Stimulated activated CD8-positive, alpha-beta memory T cell treated with anti-CD3 and anti-CD28 coated beads, Interleukin-7, amount 100 ng/mL, for 1 hour (primary cell): ENCODE data around the gene B3GALT4.
"Not testable (repeated sequence)": the region's sequence is repeated elsewhere in the genome, so short reads cannot be mapped to it uniquely, and the experiment has no call there.

Experiments
- DNase-seq, 2 donors: peaks; one replicate each; pipeline ENCODE4 v3.0.0-alpha.2; 2020; ENCODE audit warnings: low read depth in 2 of 2

Gene B3GALT4

DNA sequence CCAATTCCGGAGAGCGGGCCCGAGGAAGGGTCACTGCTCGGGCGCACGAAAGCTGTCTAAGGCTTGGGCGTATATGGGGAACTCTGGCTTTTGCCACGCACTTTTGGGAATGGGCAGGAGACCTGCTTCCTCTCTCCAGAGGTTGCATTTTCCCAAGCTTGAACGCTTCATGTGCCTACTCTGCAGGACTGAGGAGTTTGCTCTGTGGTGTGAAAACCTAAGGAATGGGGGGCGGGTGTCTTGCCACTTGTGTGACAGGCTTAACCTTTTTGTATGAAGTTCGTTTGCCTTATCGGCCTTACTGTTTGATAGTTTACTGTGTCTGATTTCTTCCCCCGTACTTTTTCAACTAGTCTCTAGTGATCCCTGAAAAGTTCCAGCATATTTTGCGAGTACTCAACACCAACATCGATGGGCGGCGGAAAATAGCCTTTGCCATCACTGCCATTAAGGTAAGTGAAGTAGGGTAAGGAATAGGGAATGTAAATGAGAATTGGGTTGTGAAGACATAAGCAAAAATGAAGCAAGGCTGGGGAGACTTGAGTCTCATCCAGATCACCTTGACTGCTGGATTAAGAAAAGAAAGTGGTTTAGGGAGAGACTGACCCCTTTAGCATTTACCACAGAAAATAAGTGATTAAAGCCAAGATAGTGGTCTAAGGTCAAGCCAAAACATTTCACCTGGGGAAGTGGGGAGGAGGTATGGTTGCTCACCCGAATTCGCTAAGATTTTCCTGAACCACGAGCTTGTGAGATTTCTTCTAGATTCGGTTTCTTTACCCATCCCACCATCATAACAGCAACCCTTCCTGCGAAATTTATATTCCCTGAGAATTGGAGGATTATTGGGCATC, 4.4 kb upstream of the B3GALT4 start:
- DNase-seq = no peak

DNA sequence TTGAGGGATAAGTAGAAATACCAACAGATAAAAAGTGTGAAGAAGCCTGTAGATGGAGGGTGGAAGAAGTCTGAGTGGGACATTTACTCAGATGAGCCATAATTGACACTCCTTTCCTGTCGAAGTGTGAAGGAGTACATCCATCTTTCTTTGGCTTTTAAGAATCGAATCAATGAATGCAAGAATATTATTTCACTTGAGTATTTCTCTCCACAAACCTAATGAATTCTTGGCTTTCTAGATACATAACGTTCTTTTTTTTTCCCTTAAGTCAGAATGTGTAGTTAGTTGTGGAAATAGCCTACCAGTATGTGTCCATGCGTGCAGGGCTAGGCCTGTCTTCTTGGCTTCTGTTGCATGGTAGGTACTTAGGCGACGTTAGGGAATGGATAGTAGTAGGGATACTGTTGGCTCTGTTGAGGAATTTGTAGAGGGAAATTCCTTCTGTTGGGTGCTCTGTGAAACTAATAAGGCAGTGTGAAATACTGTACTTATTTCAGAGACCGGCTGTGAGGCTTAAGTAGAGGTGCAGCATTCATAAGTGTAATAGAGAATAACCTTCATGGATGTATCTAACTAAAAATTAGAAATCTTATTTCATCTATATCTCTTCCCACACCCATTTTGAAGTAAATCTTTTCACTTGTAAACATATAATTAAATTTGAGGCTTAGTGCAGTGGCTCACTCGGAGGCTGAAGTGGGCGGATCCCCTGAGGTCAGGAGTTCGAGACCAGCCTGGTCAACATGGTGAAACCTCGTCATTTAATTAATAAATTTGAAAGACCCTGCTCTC, 3.6 kb upstream of the B3GALT4 start:
- DNase-seq = no peak

DNA sequence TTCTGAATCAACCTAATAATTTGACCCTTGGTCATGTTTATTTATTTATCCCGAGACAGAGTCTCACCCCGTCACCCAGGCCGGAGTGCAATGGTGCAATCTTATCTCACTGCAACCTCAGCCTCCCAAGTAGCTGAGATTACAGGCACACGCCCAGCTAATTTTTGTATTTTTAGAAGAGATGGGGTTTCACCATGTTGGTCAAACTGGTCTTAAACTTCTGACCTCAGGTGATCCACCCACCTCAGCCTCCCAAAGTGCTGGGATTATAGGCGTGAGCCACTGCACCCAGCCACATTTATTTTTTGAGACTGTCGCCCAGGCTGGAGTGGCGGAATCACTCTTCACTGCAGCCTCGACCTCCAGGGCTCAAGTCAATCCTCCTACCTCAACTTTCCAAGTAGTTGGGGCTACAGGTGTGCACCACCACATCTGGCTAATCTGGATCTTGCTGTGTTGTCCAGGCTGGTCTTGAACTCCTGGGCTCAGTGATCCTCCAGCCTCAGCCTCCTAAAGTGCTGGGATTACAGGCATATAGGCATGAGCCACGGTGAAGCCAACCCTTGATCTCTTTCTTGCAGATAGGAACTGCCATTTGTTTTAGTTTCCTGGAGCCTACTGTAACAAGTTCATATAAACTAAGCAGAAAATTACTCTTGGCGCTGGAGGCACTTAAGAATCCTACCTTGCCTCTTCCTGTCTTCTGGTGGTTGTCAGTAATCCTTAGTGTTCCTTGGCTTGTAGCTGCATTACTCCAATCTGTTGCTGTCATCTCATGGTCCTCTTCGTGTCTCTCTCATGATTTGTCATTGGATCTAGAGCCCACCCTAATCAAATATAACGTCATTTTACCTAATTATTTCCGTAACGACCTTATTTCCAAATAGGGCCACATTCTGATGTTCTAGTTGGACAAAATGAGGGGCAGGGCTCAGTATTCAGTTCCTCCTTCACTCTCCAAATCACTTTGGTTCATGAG, 2.7 kb upstream of the B3GALT4 start:
- DNase-seq = no peak

DNA sequence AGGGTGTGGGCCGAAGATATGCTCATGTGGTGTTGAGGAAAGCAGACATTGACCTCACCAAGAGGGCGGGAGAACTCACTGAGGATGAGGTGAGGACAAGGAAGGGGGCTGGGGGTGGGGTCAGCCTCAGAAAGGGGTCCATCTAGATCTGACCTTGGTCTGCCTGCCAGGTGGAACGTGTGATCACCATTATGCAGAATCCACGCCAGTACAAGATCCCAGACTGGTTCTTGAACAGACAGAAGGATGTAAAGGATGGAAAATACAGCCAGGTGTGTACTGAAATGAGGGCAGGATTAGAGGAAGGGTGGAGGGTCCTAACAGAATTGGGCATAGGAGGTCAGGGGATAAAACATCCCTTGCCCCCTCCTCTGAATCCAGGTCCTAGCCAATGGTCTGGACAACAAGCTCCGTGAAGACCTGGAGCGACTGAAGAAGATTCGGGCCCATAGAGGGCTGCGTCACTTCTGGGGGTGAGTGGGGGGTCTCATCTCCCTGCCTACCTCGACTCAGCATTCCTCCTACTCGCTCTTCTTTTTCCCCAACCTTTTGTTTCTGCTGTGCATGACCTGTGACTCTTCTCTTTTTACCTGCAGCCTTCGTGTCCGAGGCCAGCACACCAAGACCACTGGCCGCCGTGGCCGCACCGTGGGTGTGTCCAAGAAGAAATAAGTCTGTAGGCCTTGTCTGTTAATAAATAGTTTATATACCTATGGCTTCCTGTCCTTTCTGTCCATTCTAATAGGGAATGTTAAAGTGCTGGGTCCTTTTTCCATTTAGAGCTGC, 935 bp upstream of the B3GALT4 start:
- not testable (repeated sequence) for DNase-seq

DNA sequence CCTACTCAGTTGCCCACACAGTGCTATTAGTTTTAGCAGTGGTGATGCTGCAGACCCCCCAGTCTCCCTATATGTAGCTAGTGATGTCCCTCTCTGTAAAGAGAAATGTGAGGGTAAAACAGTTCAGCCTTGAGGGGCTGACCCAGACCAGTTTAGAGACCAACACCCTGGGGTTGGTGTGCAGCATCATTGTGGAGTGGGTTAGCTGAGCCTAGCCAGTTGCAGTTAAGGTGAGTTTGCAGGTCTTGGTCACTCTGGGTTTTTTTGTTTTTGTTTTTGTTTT, 401 bp upstream of the B3GALT4 start:
- DNase-seq = no peak

DNA sequence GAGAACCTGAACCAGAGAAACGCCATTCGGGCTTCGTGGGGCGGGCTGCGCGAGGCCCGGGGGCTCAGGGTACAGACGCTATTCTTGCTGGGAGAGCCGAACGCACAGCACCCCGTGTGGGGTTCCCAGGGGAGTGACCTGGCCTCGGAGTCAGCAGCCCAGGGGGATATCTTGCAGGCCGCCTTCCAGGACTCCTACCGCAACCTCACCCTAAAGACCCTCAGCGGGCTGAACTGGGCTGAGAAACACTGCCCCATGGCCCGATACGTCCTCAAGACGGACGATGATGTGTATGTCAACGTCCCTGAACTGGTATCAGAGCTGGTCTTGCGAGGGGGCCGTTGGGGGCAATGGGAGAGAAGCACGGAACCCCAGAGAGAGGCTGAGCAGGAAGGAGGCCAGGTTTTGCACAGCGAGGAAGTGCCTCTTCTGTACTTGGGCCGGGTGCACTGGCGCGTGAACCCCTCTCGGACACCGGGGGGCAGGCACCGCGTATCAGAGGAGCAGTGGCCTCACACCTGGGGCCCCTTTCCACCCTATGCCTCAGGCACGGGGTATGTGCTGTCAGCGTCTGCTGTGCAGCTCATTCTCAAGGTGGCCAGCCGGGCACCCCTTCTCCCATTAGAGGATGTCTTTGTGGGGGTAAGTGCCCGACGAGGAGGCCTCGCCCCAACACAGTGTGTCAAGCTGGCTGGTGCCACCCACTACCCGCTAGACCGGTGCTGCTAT, 904 bp downstream of the B3GALT4 start:
- DNase-seq = no peak

DNA sequence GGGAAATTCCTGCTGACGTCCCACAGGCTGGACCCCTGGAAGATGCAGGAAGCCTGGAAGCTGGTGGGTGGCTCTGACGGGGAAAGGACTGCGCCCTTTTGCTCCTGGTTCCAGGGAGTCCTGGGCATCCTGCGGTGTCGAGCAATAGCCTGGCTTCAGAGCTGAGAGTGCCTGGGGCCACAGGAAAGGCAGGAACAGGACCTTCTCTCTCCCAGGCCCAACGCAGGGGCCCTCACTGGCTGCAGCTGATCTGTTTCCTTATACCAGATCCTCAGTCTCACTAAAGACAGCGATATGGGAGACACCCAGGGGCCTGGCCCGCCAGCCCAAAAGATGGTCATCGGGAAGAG, 1.4 kb downstream of the B3GALT4 start:
- no peak for DNase-seq

DNA sequence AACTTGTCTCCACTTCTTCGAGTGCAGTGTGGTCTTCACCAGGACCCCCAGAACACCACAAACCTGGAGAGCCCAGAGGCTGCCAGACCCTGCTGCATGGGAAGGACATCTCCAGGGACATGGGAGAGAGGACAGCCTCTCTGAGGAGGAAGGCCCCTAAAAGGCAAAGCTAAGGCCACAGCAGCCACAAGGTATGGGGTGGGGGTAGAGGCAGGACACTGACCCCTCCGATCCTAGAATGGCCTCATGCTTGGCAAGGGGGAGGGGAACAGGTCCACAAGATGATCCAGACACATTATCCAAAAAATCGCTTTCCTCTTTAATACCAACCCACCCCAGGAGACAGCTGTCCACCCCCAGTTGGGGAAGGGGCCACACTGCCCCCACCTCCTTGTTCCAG, 1.9 kb downstream of the B3GALT4 start:
- DNase-seq = no peak

DNA sequence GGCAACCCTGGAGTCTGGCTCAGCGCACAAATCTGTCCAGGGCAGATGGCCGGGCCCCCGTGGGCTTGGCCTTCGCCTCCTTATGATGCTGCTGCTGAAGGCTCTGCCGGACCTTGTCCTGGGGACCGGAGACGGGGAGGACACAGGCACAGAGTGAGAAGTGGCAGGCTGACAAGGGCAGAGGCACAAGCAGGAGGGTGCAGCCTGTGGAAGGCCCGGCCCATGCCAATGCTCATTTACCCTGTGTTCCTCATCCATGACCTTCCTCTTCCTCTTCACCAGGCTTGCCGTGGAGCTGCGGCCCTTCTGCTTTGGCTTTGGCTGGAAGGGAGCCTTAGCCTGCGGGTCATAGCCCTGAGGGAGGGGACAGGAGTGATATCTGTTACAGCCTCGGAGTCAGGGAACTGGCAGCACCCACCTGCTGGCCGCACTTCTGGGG, 2.4 kb downstream of the B3GALT4 start:
- DNase-seq = no peak

DNA sequence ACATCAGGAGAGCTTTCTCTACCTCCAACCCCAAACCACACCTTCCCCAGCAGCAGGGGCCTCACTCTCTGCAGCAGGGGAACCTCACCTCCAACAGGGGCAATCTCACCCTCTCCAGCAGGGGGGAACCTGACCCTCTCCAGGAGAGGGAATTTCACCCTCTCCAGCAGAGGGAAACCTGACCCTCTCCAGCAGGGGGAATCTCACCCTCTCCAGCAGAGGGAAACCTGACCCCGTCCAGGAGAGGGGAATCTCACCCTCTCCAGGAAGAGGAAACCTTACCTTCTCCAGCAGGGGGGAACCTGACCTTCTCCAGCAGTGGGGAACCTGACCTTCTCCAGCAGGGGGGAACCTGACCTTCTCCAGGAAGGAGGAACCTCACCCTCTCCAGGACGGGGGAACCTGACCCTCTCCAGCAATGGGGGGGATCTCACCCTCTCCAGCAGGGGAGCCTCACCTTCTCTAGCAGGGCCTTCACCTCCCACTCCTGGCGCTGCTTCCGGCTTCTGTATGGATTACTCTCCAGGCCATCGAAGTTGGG, 3.1 kb downstream of the B3GALT4 start:
- no peak for DNase-seq

DNA sequence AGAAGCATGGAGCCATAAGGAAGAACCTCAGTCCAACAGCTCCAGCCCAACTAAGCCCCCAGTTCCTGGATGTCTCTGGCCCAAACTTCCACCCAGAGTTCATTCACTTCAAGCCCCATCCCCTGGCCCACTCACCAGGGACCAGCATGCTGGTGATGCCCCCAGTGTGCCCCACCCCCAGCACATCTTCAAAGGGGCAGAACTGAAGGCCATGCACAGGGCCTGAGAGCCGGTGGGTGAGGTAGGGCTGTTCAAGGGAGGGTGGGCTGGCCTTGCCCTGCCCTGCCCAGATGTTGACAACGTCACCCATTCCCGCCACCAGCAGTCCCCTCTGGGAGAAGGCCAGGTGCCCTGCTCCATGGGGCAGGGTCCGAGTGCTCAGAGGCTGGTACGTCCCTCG, 3.6 kb downstream of the B3GALT4 start:
- no peak for DNase-seq

DNA sequence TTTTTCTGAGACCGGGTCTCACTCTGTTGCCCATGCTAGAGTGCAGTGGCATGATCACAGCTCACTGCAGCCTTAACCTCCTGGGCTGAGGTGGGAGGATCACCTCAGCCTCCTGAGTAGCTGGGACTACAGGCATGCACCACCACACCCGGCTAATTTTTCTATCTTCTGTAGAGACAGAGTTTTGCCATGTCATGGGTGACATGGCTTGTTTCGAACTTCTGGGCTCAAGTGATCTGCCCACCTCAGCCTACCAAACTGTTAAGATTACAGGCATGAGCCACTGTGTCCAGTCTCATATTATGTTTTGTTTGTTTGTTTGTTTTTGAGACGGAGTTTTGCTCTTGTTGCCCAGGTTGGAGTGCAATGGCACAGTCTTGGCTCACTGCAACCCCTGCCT, 8.3 kb downstream of the B3GALT4 start:
- not testable (repeated sequence) for DNase-seq

DNA sequence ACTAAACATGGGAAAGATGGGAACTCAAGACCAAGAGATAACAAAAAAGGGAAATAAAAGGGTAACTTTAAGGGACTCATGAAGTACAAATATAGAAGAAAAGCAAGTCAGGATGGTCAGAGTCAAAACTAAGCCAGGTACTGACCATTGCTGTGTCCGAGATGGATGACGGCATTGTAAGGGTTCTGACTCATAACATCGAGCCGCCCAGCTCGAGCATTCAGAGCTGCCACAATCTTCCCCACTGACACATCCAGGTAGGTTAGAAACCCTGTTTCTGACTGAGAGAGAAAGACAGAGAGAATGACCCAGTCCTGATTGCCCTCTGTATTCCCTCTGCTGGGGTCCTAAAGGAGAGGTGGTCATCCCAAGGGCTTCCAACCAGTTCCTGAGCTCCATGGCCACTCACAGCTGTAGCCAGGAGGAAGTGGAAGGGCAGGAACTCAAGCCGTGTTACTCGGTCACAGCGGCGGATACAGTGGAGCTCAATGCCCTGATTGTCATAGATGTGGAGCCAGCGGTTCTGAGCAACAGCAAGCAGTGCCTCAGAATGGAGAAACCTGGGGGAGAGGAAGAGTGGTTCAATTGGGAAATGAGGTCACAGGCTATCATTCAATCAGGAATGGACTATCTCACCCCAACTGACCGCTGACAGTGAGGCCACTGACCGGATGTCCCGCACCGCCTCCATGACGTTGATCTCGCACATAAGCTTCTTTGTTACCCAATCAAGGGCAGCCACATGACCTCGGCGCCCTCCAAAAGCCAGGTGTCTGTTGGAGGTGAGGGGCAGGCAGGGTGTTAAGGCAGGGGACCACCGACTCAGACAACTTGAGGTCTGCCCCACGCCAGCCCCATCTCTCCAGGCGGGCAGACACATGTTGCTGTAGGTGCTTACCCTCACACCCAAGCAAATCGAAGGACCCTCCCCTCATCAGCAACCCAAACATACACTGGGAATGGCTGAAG, 10.3 kb downstream of the B3GALT4 start:
- DNase-seq = no peak

DNA sequence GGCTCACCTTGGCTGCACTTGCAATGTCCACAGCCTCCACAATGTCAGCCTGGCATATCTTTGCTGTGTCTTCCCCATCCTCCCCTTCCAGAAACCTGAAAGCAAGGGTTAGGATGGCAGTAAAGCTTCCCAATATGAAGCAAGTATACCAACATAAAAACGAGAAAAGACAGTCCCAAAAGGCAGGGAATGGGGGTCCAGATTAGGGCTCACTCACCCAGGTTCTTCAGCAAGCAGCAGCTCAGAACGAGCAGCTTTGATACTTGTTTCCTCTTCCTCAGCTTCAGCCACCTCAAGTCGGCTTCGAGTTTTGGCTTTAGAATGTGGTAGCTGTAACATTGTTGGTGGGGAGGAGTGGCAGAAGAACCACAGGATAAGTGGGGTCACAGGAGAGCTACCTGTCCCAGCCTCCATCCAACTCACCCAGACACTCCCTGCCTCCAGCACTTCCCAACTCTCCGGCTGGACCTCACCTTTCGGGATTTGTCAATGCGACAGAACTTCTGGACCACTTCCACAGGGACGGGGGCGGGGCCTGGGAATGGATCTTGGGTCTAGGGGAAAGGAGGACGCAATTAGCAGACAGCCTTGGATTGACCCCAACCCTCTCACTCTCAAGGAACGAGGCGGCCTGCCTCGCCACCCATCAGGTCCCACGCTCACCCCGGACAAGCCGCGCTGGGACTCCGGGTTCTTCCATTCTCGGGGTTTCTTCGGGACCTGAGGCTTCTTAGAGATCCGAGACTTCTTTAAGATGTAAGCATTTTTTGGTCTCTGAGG, 11.4 kb downstream of the B3GALT4 start:
- no peak for DNase-seq

DNA sequence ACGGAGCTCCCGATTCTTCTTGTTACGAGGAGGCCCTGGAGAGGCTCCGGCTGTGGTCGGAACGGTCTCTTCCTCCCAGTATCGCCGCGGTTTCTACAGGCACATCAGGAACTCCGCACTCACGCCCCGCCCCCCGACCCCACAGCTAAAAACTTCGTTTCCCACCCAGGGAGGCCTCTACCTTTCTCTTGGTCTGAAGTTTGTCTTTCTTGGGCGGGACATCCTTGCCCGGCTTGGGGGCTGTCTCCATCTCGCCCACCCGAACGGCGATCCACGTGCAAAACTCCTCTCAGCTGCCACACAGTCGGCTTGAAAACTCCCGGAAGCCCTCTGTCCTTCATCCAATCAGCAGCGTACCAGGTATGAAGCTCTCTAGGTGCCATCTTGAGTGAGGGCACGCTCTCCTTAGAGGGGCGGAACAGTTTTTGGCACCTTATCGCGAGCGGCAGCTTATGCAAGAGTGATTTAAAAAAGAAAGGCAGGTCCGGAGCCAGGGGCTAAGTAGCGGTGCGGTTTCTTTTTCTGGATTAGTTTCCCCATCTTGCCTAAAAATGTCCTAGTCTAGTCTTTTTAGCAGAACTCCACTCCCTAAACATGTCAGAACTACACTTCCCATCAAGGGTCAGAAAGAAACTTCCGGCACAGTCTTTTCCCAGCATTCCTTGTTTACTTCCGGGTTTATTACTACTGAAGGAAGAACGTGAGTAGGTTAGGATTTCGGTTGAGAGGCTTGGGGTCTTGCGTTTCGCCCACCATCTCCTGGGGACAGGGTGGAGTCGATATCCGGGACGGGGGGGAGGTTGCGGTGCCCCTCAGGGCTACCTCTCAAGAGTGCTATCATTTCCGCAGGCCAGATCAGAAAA, 12.2 kb downstream of the B3GALT4 start, which contains the start of the genes PFDN6 and WDR46:
Gene PFDN6 (plus strand): TSS at position 681 of the 863 bp plus-strand sequence. CDS start 256 bp downstream, outside the sequence.
Gene WDR46 (minus strand): TSS at position 319 of the 863 bp plus-strand sequence. CDS start 69 bp downstream, at position 250.
- DNase-seq = peak in 1 of 2 donors; percentile 60

DNA sequence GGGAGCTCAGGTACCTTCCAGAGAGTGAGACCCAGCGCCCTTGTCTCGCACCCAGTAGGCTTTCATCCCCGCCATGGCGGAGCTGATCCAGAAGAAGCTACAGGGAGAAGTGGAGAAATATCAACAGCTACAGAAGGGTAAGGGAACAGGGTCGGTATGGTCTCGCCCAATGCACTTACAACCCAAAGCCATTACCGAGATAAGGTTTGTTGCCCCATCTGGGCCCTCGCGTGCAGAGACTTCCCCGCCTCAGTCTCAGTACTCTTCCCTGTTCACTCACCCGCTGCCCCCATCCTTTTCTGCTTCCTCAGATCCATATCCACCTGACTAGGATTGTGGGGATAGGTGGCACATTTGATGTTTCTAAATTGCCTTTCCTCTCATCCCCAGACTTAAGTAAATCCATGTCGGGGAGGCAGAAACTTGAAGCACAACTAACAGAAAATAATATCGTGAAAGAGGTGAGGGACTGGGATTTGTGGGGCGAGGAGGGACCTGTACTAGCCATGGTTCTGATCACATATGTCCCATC, 12.9 kb downstream of the B3GALT4 start:
- no peak for DNase-seq

DNA sequence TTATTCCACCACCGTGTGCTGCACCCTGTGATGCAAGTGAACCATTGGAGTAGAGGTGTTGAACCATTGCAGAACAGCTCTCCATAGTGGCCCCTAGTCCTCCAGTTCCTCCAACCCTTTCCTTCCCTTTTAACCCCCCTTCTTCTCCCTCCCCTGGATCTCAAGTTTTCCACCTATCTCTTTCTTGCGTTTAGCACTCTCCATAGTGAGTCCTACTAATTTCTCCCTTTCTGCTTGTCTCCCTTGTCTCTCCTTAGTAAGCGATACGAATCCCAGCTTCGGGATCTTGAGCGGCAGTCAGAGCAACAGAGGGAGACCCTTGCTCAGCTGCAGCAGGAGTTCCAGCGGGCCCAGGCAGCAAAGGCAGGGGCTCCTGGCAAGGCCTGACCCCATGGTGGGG, 13.5 kb downstream of the B3GALT4 start:
- no peak for DNase-seq
